K562 (cell line): ENCODE results near the gene DACT3. TPM values are rescaled to one million over a fixed set of nuclear protein-coding genes. Genes with fewer than 3 reads are reported as not detected.

Experiments
- CEBPG ChIP-seq, 3 experiments: fragments of 200-800 bp in 1 of 3; sonication (Bioruptor generic) in 1 of 3; sonication (generic) in 1 of 3; formaldehyde crosslinking in 1 of 3; IDR thresholded peaks in 2 of 3; conservative IDR thresholded peaks in 1 of 3; 2 replicates each; pipeline versions ENCODE4 v1.6.1 to v1.8.0; 2016 to 2022; ENCODE audit warnings: missing compliant biosample characterization in 2 of 3, missing genetic modification characterization in 2 of 3, mild to moderate bottlenecking in 1 of 3, missing genetic modification reagents in 1 of 3
- DACH1 ChIP-seq: fragments of 450-650 bp; IDR thresholded peaks from 2 replicates; pipeline ENCODE4 v1.6.1; 2018; ENCODE audit not compliant: partially characterized antibody
- ESRRA ChIP-seq: fragments of 450-650 bp; IDR thresholded peaks from 2 replicates; pipeline ENCODE4 v1.6.1; 2014; ENCODE audit warnings: low read depth, mild to moderate bottlenecking, moderate library complexity, borderline replicate concordance
- HNRNPK ChIP-seq: fragments of 200-400 bp; formaldehyde crosslinking; IDR thresholded peaks from one replicate; pipeline ENCODE4 v1.6.1; 2018; ENCODE audit warnings: mild to moderate bottlenecking, low read depth, low read length; ENCODE audit not compliant: poor library complexity, severe bottlenecking
- HNRNPL ChIP-seq: fragments of 200-400 bp; formaldehyde crosslinking; IDR thresholded peaks from 2 replicates; pipeline ENCODE4 v1.6.1; 2017; ENCODE audit warnings: low read depth, mild to moderate bottlenecking, low read length
- KAT2B ChIP-seq: IDR thresholded peaks from one replicate; pipeline ENCODE4 v1.6.1; 2012; ENCODE audit warnings: low read depth, mild to moderate bottlenecking, control low read depth, inconsistent platforms, low read length, moderate library complexity
- L3MBTL2 ChIP-seq: fragments of 450-650 bp; IDR thresholded peaks from 2 replicates; pipeline ENCODE4 v1.6.1; 2016; ENCODE audit warnings: mild to moderate bottlenecking, moderate library complexity
- MBD1 ChIP-seq: fragments of 250-450 bp; sonication (Bioruptor Pico); IDR thresholded peaks from 2 replicates; pipeline ENCODE4 v1.8.0; 2022; ENCODE audit warnings: inconsistent platforms
- MCM7 ChIP-seq, 2 experiments: fragments of 450-650 bp; IDR thresholded peaks; 2 replicates each; pipeline ENCODE4 v1.6.1; 2016 to 2018
- NR2C2 ChIP-seq, 2 experiments: fragments of 200-800 bp in 1 of 2; sonication (Bioruptor generic) in 1 of 2; sonication (generic) in 1 of 2; formaldehyde crosslinking in 1 of 2; IDR thresholded peaks; 2 replicates each; pipeline versions ENCODE4 v1.6.1 to v1.8.0; 2016 to 2022; ENCODE audit warnings: mild to moderate bottlenecking in 1 of 2, missing compliant biosample characterization in 1 of 2, missing genetic modification characterization in 1 of 2, missing genetic modification reagents in 1 of 2
- SP1 ChIP-seq: sonication (generic); formaldehyde crosslinking; IDR thresholded peaks from 2 replicates; pipeline ENCODE4 v1.8.1; 2022; ENCODE audit warnings: mild to moderate bottlenecking, missing genetic modification reagents
- SRF ChIP-seq, 2 experiments: fragments of 250-450, 450-650 bp in 1 of 2; sonication (Bioruptor Pico) in 1 of 2; sonication (generic) in 1 of 2; formaldehyde crosslinking; IDR thresholded peaks; 2 replicates each; pipeline versions ENCODE4 v1.5.0 to v1.5.1; 2020 to 2022; ENCODE audit warnings: mild to moderate bottlenecking in 1 of 2, missing genetic modification reagents in 1 of 2
- TCF3 ChIP-seq: sonication (generic); formaldehyde crosslinking; IDR thresholded peaks from 2 replicates; pipeline ENCODE4 v1.4.0; 2020; ENCODE audit warnings: mild to moderate bottlenecking, missing genetic modification reagents
- TCF7L2 ChIP-seq: fragments of 150-350 bp; IDR thresholded peaks from 2 replicates; pipeline ENCODE4 v1.6.1; 2016; ENCODE audit warnings: low read depth, mild to moderate bottlenecking, low read length, moderate library complexity
- XRCC5 ChIP-seq: fragments of 200-400 bp; formaldehyde crosslinking; IDR thresholded peaks from 2 replicates; pipeline ENCODE4 v1.6.1; 2017; ENCODE audit warnings: low read depth, mild to moderate bottlenecking, low read length
- ZNF124 ChIP-seq: sonication (generic); formaldehyde crosslinking; IDR thresholded peaks from 2 replicates; pipeline ENCODE4 v1.8.1; 2022; ENCODE audit warnings: missing genetic modification reagents
- ZNF217 ChIP-seq: sonication (generic); formaldehyde crosslinking; IDR thresholded peaks from 2 replicates; pipeline ENCODE4 v1.8.0; 2022; ENCODE audit warnings: mild to moderate bottlenecking, missing genetic modification reagents
- ZNF282 ChIP-seq: sonication (generic); formaldehyde crosslinking; IDR thresholded peaks from 2 replicates; pipeline ENCODE4 v1.8.1; 2023; ENCODE audit warnings: missing genetic modification reagents
- ZSCAN32 ChIP-seq: fragments of 450-650 bp; formaldehyde crosslinking; IDR thresholded peaks from 2 replicates; pipeline ENCODE4 v1.4.0; 2020; ENCODE audit warnings: mild to moderate bottlenecking, moderate library complexity
- polyA plus RNA-seq, 8 experiments: library from polyadenylated mRNA; depleted of rRNA in 4 of 8; stranded (reverse) in 5 of 8; unstranded in 3 of 8; fragments of >200 nt; fragmentation: Nextera tagmentation in 2 of 8; fragmentation: Illumina TruSeq in 1 of 8; extraction: Ambion mirVana in 2 of 8; extraction: Trizol in 1 of 8; gene quantifications; 2 replicates each; pipeline versions ENCODE4 v1.2.1 to v1.2.3, GENCODE V29; 2011 to 2014; ENCODE audit warnings: inconsistent platforms in 1 of 8, missing spikeins in 1 of 8
- total RNA-seq, 7 experiments: library from RNA; depleted of rRNA in 6 of 7; stranded (reverse); fragments of >200 nt in 6 of 7; fragmentation: Illumina TruSeq in 2 of 7; extraction: Trizol in 2 of 7; gene quantifications; 2 replicates each; pipeline versions ENCODE4 v1.2.1 to v1.2.3, GENCODE V29; 2011 to 2021; ENCODE audit warnings: low replicate concordance in 1 of 7
- TF ChIP-seq, protein P1 (sequence below): fragments of 150-350 bp; IDR thresholded peaks from 2 replicates; pipeline ENCODE4 v1.6.1; 2014; ENCODE audit warnings: low read depth, mild to moderate bottlenecking, low read length, borderline replicate concordance
- TF ChIP-seq, protein P2 (sequence below): fragments of 250-450 bp; sonication (Bioruptor Pico); IDR thresholded peaks from 2 replicates; pipeline ENCODE4 v1.5.0; 2021

The DACT3 gene
- total and polyA plus RNA-seq, 9 of the 15 experiments (the other 6 are each of a cell fraction or from before 2014, with no cell fraction given), result 0.67 to 6.5 (median 3.5) TPM

DNA sequence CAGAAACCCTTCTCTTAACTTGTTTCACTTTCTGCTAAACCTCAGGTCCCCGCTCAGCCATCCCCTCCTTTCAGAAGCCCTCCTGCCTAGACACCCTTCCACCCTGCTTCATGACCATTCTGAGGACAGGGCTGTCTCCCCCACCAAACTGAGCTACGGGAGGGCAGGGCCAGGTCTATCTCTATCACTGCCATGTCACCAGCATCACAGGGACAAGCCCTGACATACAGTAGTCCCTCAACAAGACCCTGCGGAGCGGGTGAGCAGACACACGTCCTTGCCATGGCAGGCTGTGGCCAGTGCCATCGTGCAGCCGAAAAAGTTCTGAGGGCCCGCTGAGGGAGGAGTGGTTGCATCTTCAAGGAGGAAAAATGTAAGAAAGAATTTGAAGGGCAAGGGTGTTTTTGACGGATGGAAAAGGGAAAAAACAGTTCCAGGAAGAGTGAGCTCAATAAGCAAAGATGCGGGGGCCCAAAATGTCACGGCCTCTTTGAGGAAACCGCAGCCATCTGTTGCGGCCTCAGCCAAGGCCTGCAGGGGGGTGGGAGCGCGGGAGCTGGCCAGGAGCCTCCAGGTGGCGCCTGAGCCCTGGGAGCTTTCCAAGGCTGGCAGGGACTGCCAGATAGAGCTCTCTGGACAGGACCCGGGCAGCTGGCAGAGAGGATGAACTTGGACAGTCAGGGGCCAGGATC is 44.2 kb downstream of the DACT3 start (continued):
- TF ChIP-seq, protein P1, sequence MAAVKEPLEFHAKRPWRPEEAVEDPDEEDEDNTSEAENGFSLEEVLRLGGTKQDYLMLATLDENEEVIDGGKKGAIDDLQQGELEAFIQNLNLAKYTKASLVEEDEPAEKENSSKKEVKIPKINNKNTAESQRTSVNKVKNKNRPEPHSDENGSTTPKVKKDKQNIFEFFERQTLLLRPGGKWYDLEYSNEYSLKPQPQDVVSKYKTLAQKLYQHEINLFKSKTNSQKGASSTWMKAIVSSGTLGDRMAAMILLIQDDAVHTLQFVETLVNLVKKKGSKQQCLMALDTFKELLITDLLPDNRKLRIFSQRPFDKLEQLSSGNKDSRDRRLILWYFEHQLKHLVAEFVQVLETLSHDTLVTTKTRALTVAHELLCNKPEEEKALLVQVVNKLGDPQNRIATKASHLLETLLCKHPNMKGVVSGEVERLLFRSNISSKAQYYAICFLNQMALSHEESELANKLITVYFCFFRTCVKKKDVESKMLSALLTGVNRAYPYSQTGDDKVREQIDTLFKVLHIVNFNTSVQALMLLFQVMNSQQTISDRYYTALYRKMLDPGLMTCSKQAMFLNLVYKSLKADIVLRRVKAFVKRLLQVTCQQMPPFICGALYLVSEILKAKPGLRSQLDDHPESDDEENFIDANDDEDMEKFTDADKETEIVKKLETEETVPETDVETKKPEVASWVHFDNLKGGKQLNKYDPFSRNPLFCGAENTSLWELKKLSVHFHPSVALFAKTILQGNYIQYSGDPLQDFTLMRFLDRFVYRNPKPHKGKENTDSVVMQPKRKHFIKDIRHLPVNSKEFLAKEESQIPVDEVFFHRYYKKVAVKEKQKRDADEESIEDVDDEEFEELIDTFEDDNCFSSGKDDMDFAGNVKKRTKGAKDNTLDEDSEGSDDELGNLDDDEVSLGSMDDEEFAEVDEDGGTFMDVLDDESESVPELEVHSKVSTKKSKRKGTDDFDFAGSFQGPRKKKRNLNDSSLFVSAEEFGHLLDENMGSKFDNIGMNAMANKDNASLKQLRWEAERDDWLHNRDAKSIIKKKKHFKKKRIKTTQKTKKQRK, result no peak
- TF ChIP-seq MBD1 (CRISPR knock-in tag), result no peak
- TF ChIP-seq TCF7L2, result no peak
- TF ChIP-seq NR2C2 (CRISPR knock-in tag; IDR thresholded peaks at IDR 0.05), result no peak
- TF ChIP-seq NR2C2 (tag; IDR thresholded peaks at IDR 0.05), result no peak
- TF ChIP-seq KAT2B, result no peak
- no peak for TF ChIP-seq MCM7 (IDR thresholded peaks at IDR 0.05)
- no peak for TF ChIP-seq SP1 (CRISPR knock-in tag)
- TF ChIP-seq ZNF217 (CRISPR knock-in tag), result no peak
- TF ChIP-seq HNRNPK, result no peak
- TF ChIP-seq, protein P2, sequence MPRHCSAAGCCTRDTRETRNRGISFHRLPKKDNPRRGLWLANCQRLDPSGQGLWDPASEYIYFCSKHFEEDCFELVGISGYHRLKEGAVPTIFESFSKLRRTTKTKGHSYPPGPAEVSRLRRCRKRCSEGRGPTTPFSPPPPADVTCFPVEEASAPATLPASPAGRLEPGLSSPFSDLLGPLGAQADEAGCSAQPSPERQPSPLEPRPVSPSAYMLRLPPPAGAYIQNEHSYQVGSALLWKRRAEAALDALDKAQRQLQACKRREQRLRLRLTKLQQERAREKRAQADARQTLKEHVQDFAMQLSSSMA, result no peak
- TF ChIP-seq ZNF282 (CRISPR knock-in tag), result no peak
- TF ChIP-seq DACH1, result no peak
- TF ChIP-seq ZNF124 (CRISPR knock-in tag), result no peak
- TF ChIP-seq XRCC5, result 0 out of 2 replicates have a peak, but pooled peaks have one; percentile 46
- TF ChIP-seq HNRNPL, result no peak
- peak; percentile 13; the same call in 1 of the 2 replicates for TF ChIP-seq L3MBTL2
- peak; percentile 50; the same call in 1 of the 2 replicates for TF ChIP-seq ESRRA
- TF ChIP-seq ZSCAN32 (CRISPR knock-in tag), result no peak
- no peak; the same call in 1 of the 2 replicates for TF ChIP-seq TCF3 (CRISPR knock-in tag)
- peak in 1 of 2 experiments; percentile 59; a peak in 1 of 4 replicates for TF ChIP-seq SRF (CRISPR knock-in tag; IDR thresholded peaks at IDR 0.05)
- TF ChIP-seq CEBPG (CRISPR knock-in tag; IDR thresholded peaks at IDR 0.05), result no peak
- TF ChIP-seq CEBPG (tag; conservative IDR thresholded peaks at IDR 0.05 in 1 of 2, IDR thresholded peaks at IDR 0.05 in 1 of 2), result no peak
